IPS-20b (cell line): Measurements from ENCODE around the gene GTSE1.
A peak's percentile ranks its signal among the peaks of the same experiment; 100 is the strongest.

Source experiments
- H3K27ac ChIP-seq: one replicate; pipeline ENCODE4 v1.5.1; 2013; ENCODE audit warnings: low read length
- H3K27me3 ChIP-seq: 2 replicates; pipeline ENCODE4 v1.6.1; 2013; ENCODE audit warnings: mild to moderate bottlenecking, low read length, inconsistent platforms; ENCODE audit not compliant: insufficient read depth
- H3K36me3 ChIP-seq: 2 replicates; pipeline ENCODE4 v1.6.1; 2013; ENCODE audit warnings: low read depth, mild to moderate bottlenecking, inconsistent platforms, low read length, moderate library complexity; ENCODE audit not compliant: insufficient read depth
- H3K4me1 ChIP-seq: 2 replicates; pipeline ENCODE4 v1.6.1; 2013; ENCODE audit warnings: mild to moderate bottlenecking, control low read depth, inconsistent platforms, low read length, moderate library complexity; ENCODE audit not compliant: insufficient read depth
- H3K4me3 ChIP-seq: 2 replicates; pipeline ENCODE4 v1.5.1; 2013; ENCODE audit warnings: mild to moderate bottlenecking, low read length, inconsistent platforms
- H3K9ac ChIP-seq: 2 replicates; pipeline ENCODE4 v1.6.1; 2013; ENCODE audit warnings: low read depth, mild to moderate bottlenecking, inconsistent platforms, low read length, moderate library complexity
- H3K9me3 ChIP-seq: 2 replicates; pipeline ENCODE4 v1.6.1; 2013; ENCODE audit warnings: mild to moderate bottlenecking, low read depth, low read length, inconsistent platforms; ENCODE audit not compliant: insufficient read depth

GTSE1 gene

GRCh38 chr22:46374663-46375474, 78.2 kb downstream of the GTSE1 start:
- H3K27me3 ChIP-seq = no peaks in the 10 kb centered on the region; the same call in 1 of the 2 replicates
- peaks cover 24% of the 10 kb centered on the region for H3K4me1 ChIP-seq
- no peak overlapping the region for H3K4me3 ChIP-seq
- no peak overlapping the region for H3K27ac ChIP-seq
- H3K36me3 ChIP-seq = peaks cover 8% of the 10 kb centered on the region; the same call in 1 of the 2 replicates
- no peak overlapping the region for H3K9ac ChIP-seq
- peaks cover 7% of the 10 kb centered on the region; the same call in 1 of the 2 replicates for H3K9me3 ChIP-seq

GRCh38 chr22:46376111-46376510, 79.4 kb downstream of the GTSE1 start:
- no peak overlapping the region for H3K27ac ChIP-seq
- H3K36me3 ChIP-seq = peaks cover 8% of the 10 kb centered on the region; the same call in 1 of the 2 replicates
- H3K9ac ChIP-seq = no peak overlapping the region
- peaks cover 7% of the 10 kb centered on the region; the same call in 1 of the 2 replicates for H3K9me3 ChIP-seq
- no peaks in the 10 kb centered on the region; the same call in 1 of the 2 replicates for H3K27me3 ChIP-seq
- H3K4me1 ChIP-seq = peaks cover 25% of the 10 kb centered on the region
- no peak overlapping the region for H3K4me3 ChIP-seq

DNA sequence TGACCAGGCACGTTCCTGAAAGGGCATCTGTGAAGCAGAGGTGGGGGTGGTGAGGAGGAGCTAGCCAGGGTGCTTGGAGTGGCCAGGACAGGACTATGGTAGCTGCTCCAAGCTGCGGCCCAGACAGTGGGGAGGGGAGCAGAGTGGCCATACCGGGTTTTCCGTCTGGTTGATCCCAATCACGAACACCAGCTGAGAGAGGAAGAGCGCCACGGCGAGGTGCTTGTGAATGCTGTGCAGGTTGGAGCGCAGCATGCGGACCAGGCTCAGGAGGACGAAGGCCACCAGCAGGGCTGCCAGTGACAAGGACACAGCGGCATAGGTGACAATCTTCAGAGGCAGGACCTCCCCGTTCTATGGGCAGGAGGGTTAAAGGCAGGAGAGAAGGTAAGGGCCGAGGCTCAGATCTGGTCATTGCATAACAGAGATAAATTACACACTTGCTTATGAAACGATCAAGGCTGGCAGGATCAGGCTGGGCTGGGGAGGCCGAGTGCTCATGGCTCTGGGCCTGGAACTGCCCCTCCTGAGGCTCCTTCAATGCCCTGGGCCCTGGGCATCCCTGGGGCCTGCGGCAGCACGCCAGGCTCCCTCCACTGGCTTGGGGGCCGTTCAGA, 80.3 kb downstream of the GTSE1 start:
- H3K27ac ChIP-seq = no peak overlapping the region
- H3K4me3 ChIP-seq = no peak overlapping the region
- H3K36me3 ChIP-seq = peaks cover 8% of the 10 kb centered on the region; the same call in 1 of the 2 replicates
- peaks cover 7% of the 10 kb centered on the region; the same call in 1 of the 2 replicates for H3K9me3 ChIP-seq
- H3K4me1 ChIP-seq = peaks cover 25% of the 10 kb centered on the region
- H3K27me3 ChIP-seq = no peaks in the 10 kb centered on the region; the same call in 1 of the 2 replicates
- H3K9ac ChIP-seq = no peak overlapping the region

GRCh38 chr22:46377525-46378425, 81.1 kb downstream of the GTSE1 start:
- Histone ChIP-seq H3K27ac (no peak overlapping the region), H3K4me3 (peak overlapping the region; percentile 36; the same call in 1 of the 2 replicates)

DNA sequence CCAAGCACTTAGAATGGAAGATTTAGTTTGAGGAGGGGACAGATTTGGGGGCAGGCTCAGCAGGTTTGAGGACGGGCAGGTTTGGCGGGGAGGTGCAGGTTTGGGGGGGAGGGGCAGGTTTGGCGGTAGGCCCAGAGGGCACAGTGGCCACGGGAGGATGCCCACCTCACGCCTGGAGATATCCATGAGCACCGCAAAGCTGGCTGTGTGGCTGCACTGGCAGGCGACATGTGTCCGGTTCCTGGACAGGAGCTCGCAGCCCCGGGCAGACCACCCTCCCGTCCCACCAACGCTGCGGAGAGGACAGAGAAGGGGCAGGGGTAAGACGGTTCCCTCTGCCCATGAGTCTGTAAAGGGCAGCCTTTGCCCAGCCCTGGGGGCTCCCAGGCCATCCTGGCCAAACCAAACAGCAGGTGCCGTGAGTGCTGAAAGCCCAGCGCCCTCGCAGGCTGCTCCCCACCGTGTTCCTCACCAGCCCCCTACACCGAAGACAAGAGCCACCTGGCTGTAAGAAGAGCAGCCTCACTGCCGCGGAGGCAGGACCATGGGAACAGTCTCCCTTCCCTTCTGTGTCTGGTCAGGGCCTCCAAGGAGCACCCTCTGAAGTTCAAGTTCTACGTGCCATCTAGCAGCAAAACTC, 81.9 kb downstream of the GTSE1 start:
- no peaks in the 10 kb centered on the region; the same call in 1 of the 2 replicates for H3K27me3 ChIP-seq
- H3K4me1 ChIP-seq = peaks cover 25% of the 10 kb centered on the region
- peaks cover 11% of the 10 kb centered on the region for H3K36me3 ChIP-seq
- H3K27ac ChIP-seq = no peak overlapping the region
- peak overlapping the region; percentile 36; the same call in 1 of the 2 replicates for H3K4me3 ChIP-seq
- peaks cover 7% of the 10 kb centered on the region; the same call in 1 of the 2 replicates for H3K9me3 ChIP-seq
- peak overlapping the region; percentile 30; the same call in 1 of the 2 replicates for H3K9ac ChIP-seq

More at GRCh38 chr22:46377525-46378425, 81.1 kb downstream of the GTSE1 start:
- peak overlapping the region; percentile 30; the same call in 1 of the 2 replicates for H3K9ac ChIP-seq
- H3K4me1 ChIP-seq = peaks cover 25% of the 10 kb centered on the region
- H3K27me3 ChIP-seq = no peaks in the 10 kb centered on the region; the same call in 1 of the 2 replicates
- H3K36me3 ChIP-seq = peaks cover 11% of the 10 kb centered on the region
- H3K9me3 ChIP-seq = peaks cover 7% of the 10 kb centered on the region; the same call in 1 of the 2 replicates

GRCh38 chr22:46379066-46379930, 82.6 kb downstream of the GTSE1 start:
- H3K27me3 ChIP-seq = no peaks in the 10 kb centered on the region; the same call in 1 of the 2 replicates
- H3K4me3 ChIP-seq = peak overlapping the region; percentile 36; the same call in 1 of the 2 replicates
- peak overlapping the region; percentile 30; the same call in 1 of the 2 replicates for H3K9ac ChIP-seq
- H3K4me1 ChIP-seq = peaks cover 25% of the 10 kb centered on the region
- peaks cover 7% of the 10 kb centered on the region; the same call in 1 of the 2 replicates for H3K9me3 ChIP-seq
- no peak overlapping the region for H3K27ac ChIP-seq
- H3K36me3 ChIP-seq = peaks cover 11% of the 10 kb centered on the region

GRCh38 chr22:46380069-46380468, 83.4 kb downstream of the GTSE1 start:
- Histone ChIP-seq H3K27ac (no peak overlapping the region), H3K27me3 (no peaks in the 10 kb centered on the region; the same call in 1 of the 2 replicates), H3K9me3 (peaks cover 7% of the 10 kb centered on the region; the same call in 1 of the 2 replicates), H3K4me1 (peaks cover 25% of the 10 kb centered on the region), H3K36me3 (peaks cover 11% of the 10 kb centered on the region), H3K9ac (no peak overlapping the region), H3K4me3 (no peak overlapping the region)
